ENCODE measurements around the gene ROBO1. TPM values are rescaled to one million over a fixed set of nuclear protein-coding genes. Genes with fewer than 3 reads are reported as not detected.

The ROBO1 gene
- total RNA-seq, 1 donor from 2014 or later: 19.4 TPM

DNA sequence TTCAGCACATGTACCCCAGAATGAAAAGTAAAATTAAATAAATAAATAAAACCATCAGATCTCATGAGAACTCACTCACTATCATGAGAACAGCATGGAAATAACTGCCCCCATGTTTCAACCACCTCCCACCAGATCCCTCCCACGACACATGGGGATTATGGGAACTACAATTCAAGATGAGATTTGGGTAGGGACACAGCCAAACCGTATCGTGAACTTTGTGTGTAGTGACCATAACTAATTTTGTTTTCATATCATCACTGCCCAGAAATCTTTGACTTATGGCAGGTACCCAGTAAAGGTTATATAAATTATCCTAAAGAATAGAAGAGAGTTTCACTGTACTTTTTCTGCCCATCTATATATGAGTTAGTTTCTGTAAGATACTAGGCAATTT, 766.5 kb downstream of the ROBO1 start:
- no peak overlapping the region for H3K4me3 ChIP-seq (ENCODE audit: low read depth, low read length)
- TF ChIP-seq, protein P1, sequence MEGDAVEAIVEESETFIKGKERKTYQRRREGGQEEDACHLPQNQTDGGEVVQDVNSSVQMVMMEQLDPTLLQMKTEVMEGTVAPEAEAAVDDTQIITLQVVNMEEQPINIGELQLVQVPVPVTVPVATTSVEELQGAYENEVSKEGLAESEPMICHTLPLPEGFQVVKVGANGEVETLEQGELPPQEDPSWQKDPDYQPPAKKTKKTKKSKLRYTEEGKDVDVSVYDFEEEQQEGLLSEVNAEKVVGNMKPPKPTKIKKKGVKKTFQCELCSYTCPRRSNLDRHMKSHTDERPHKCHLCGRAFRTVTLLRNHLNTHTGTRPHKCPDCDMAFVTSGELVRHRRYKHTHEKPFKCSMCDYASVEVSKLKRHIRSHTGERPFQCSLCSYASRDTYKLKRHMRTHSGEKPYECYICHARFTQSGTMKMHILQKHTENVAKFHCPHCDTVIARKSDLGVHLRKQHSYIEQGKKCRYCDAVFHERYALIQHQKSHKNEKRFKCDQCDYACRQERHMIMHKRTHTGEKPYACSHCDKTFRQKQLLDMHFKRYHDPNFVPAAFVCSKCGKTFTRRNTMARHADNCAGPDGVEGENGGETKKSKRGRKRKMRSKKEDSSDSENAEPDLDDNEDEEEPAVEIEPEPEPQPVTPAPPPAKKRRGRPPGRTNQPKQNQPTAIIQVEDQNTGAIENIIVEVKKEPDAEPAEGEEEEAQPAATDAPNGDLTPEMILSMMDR (conservative IDR thresholded peaks at IDR 0.05; ENCODE audit: low read depth, low read length): no peak

DNA sequence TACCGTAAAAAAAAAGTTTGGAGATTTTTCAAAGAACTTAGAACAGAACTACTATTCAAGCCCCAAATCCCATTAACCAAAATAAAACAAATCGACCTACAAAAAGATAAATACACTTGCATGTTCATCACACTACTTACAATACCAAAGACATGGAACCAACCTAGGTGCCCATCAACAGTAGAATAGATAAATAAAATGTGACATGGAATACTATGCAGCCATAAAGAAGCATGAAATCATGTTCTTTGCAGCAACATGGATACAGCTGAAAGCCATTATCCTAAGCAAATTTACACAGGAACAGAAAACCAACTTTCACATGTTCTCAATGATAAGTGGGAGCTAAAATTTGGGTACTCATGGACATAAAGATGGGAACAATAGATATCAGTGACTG, 768.7 kb downstream of the ROBO1 start:
- no peak overlapping the region for H3K4me3 ChIP-seq (ENCODE audit: low read depth, low read length)
- DNase-seq (ENCODE audit: low read depth): no peak
- TF ChIP-seq, protein P1 (conservative IDR thresholded peaks at IDR 0.05; ENCODE audit: low read depth, low read length): no peak

More for the DNA sequence above, 766.5 kb downstream of the ROBO1 start:
- no peak for DNase-seq (ENCODE audit: low read depth)

DNA sequence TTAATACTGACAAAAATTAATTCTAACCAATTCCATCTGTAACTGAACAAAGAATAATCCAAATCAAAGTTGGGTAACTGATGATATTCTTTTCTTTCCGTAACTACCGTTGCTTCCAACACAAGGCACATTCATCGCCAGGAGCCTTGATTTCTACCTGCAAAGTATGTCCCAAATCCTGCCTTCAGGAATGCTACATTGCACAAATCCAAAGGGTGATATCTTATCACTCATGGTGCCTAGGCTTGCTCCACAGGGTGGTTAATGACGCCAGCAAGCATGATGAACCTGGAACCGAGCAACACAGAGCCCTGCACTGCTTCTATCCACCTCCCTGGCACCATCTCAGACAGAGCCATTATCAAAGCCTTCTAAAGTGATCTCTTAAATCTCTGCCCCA, 772.7 kb downstream of the ROBO1 start:
- TF ChIP-seq, protein P1 (conservative IDR thresholded peaks at IDR 0.05; ENCODE audit: low read depth, low read length): no peak
- no peak overlapping the region for H3K4me3 ChIP-seq (ENCODE audit: low read depth, low read length)
- DNase-seq (ENCODE audit: low read depth): no peak

DNA sequence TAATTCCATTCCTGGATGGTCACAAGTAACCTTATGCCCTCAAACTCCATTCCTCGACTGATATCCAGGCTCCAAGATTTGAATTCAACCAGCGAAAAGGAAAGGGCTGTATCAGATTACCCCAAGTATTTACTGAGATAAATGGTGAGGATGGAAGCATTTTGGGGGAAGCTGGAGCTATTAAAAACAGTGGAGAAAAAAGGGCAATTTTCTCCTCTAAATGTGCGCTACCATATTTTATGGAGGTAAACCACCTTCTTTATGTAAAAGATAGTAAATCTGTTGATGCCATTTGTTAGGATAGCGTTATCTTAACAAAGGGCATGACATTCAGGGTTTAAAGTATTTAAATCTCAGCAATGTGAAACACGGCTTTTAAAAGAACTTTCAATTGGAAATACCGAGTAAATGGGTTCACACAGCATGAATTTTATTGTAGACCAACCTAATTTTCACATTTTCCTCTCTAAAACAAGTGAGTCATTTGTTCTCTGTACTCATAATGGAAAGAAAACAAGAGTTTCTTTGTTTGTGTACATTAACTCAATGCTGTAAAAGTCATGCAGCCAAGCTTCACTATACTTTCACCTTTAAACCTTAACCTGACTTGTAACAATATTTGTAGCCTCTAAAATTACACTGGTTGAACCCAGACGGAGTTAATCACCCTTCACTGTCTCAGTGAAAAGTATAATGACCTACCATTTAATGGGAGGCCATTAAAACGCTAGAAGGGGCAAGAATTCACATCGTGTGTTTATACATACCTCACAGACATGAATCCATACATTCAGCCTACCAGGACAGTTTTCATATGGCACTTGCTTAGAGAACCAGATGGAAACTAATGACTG, 773.4 kb downstream of the ROBO1 start:
- TF ChIP-seq, protein P1 (conservative IDR thresholded peaks at IDR 0.05; ENCODE audit: low read depth, low read length): no peak
- H3K4me3 ChIP-seq (ENCODE audit: low read depth, low read length): no peak overlapping the region
- no peak for DNase-seq (ENCODE audit: low read depth)

DNA sequence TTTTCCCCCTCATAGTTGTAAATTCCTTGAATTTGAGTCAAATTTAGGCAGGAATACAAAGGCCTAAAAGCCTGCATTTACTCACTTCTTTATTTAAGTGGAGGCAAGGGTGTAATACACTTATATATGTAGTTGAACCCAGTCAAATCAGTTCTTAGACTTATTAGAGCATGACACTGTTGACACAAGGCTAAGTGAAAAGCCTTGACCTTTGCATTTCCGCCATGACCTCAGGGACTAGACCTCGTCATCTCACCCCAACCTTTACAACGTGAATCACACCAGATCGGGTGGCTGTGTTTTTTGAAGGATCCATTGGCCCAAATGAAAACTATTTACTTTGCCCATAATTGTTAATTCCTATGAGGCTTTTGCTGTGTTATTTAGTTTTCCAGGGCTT, 774.4 kb downstream of the ROBO1 start:
- H3K4me3 ChIP-seq (ENCODE audit: low read depth, low read length): no peak overlapping the region
- TF ChIP-seq, protein P1 (conservative IDR thresholded peaks at IDR 0.05; ENCODE audit: low read depth, low read length): no peak
- DNase-seq (ENCODE audit: low read depth): no peak

DNA sequence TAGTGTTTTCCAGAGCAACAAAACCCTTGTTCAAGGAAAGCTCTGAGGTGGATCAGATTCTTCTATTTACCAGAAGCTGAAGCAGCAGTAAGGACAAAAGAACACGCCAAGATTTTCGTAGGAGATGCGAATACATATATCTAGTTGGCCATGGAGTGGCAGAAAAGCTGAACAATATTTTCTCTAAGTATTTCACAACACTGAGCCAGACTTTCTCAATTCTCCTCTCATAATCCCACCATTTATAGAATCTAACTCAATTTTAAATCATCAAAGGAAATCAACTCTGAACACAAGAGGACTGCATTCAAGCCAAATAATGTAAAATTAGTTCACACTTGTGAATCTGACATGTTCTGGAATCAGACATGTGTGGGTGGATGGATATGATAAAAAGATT, 775.0 kb downstream of the ROBO1 start:
- no peak for DNase-seq (ENCODE audit: low read depth)
- no peak overlapping the region for H3K4me3 ChIP-seq (ENCODE audit: low read depth, low read length)
- TF ChIP-seq, protein P1 (conservative IDR thresholded peaks at IDR 0.05; ENCODE audit: low read depth, low read length): no peak

DNA sequence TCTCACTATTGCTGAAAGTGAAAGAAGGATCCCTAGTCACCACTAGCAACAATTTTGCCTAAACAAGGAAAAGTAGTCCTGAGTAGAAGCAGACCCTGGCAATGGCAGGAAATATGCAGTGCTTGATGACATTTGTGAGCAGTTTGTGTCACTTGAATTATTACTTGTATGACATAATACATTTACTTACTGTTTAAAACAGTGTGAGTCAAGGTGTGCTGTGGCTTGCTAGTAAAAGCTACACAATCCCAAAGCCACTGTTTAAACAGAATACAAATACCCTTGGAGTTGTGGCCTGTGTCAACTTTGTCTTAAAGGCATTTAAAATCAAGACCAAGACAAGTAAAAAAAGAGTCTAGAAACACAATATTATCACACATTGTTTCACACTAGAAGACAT, 775.4 kb downstream of the ROBO1 start:
- TF ChIP-seq, protein P1 (conservative IDR thresholded peaks at IDR 0.05; ENCODE audit: low read depth, low read length): no peak
- DNase-seq (ENCODE audit: low read depth): no peak
- no peak overlapping the region for H3K4me3 ChIP-seq (ENCODE audit: low read depth, low read length)

Measured in epithelial cell of proximal tubule (primary cell).